ENCODE data around the gene CASS4. TPM values are rescaled to one million over a fixed set of nuclear protein-coding genes. Genes with fewer than 3 reads are reported as not detected.

The CASS4 gene
- total RNA-seq, 3 donors from 2014 or later (not counting 1 experiment from before 2014, with no cell fraction given): 9.3 to 13.8 (median 13.4) TPM

DNA sequence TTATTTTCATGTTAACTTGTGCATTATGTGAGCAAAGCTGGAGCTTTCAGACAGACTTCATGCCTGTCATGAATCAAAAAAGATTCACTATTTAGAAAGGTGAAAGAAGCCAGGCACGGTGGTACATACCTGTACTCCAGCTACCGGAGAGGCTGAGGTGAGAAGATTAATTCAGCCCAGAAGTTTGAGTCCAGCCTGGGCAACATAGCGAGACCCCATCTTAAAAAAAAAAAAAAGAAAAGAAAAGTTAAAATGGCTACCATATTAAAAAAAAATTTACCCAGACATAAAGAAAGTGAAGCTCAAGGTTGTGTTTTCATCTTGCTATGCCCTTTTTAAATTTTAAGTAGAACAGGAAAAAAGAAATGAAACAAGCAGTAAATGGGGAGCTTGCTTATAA is 889 bp downstream of the CASS4 start:
- peaks cover 48% of the 10 kb centered on the region for H3K4me1 ChIP-seq (ENCODE audit: control insufficient read depth, insufficient read depth, low read length)
- Mint-ChIP-seq H3K36me3 (no peaks in the 10 kb centered on the region), H3K4me1 (peaks cover 57 to 58% of the 10 kb centered on the region in 2 donors), H3K27ac (peak overlapping the region; percentile 93 to 95), H3K9me3 (no peaks in the 10 kb centered on the region), H3K27me3 (ENCODE audit: low read depth in 2 of 2) (no peaks in the 10 kb centered on the region), H3K4me3 (peak overlapping the region; percentile 89)
- no peak for TF ChIP-seq CTCF (IDR thresholded peaks at IDR 0.05)
- no peaks in the 10 kb centered on the region for H3K9me3 ChIP-seq (ENCODE audit: control insufficient read depth, insufficient read depth, low read length)
- WGBS (ENCODE audit: insufficient coverage): 82% methylated on average over 2 of the region's 3 CpGs
- no peak for DNase-seq
- peaks cover 1% of the 10 kb centered on the region for H3K36me3 ChIP-seq (ENCODE audit: control insufficient read depth, insufficient read depth, low read length)
- ATAC-seq: no peak
- intact Hi-C loops (cut with micrococcal nuclease): loop anchor here (1.0 to 5.0 kb wide), 3 partner anchors 9 to 49 kb away; partner anchors contain the start of genes AURKA and CSTF1
- peak overlapping the region; percentile 82 for H3K27ac ChIP-seq (ENCODE audit: low read length)
- H3K4me3 ChIP-seq (ENCODE audit: low read length): peak overlapping the region; percentile 37
- no peaks in the 10 kb centered on the region for H3K27me3 ChIP-seq (ENCODE audit: control insufficient read depth, insufficient read depth, low read length)

GRCh38 chr20:56414842-56415765 is 3.0 kb downstream of the CASS4 start:
- H3K27ac ChIP-seq (ENCODE audit: low read length): peak overlapping the region; percentile 54
- peak overlapping the region; percentile 67 for H3K4me3 Mint-ChIP-seq
- ATAC-seq (peak; percentile 63 to 75 (median 73)), DNase-seq (peak in 1 of 2 donors; percentile 67)
- no peaks in the 10 kb centered on the region for H3K9me3 Mint-ChIP-seq
- peak overlapping the region; percentile 93 to 95 for H3K27ac Mint-ChIP-seq
- no peaks in the 10 kb centered on the region for H3K27me3 ChIP-seq (ENCODE audit: control insufficient read depth, insufficient read depth, low read length)
- peaks cover 71% of the 10 kb centered on the region in 2 donors for H3K4me1 Mint-ChIP-seq
- WGBS (ENCODE audit: insufficient coverage): 72% methylated on average over 12 of the region's 12 CpGs
- no peaks in the 10 kb centered on the region for H3K9me3 ChIP-seq (ENCODE audit: control insufficient read depth, insufficient read depth, low read length)
- H3K36me3 Mint-ChIP-seq: no peaks in the 10 kb centered on the region
- H3K27me3 Mint-ChIP-seq (ENCODE audit: low read depth in 2 of 2): no peaks in the 10 kb centered on the region
- H3K4me3 ChIP-seq (ENCODE audit: low read length): no peak overlapping the region
- H3K36me3 ChIP-seq (ENCODE audit: control insufficient read depth, insufficient read depth, low read length): no peaks in the 10 kb centered on the region
- H3K4me1 ChIP-seq (ENCODE audit: control insufficient read depth, insufficient read depth, low read length): peaks cover 69% of the 10 kb centered on the region
- TF ChIP-seq CTCF (IDR thresholded peaks at IDR 0.05): no peak
- intact Hi-C loops (cut with micrococcal nuclease): loop anchor here (2.0 to 5.0 kb wide), 2 partner anchors 26 to 47 kb away; no protein-coding TSS in a partner anchor

GRCh38 chr20:56417402-56417801 is 5.3 kb downstream of the CASS4 start:
- Histone ChIP-seq H3K9me3 (ENCODE audit: control insufficient read depth, insufficient read depth, low read length) (no peaks in the 10 kb centered on the region), H3K27ac (ENCODE audit: low read length) (no peak overlapping the region), H3K4me1 (ENCODE audit: control insufficient read depth, insufficient read depth, low read length) (peaks cover 66% of the 10 kb centered on the region), H3K27me3 (ENCODE audit: control insufficient read depth, insufficient read depth, low read length) (no peaks in the 10 kb centered on the region), H3K36me3 (ENCODE audit: control insufficient read depth, insufficient read depth, low read length) (no peaks in the 10 kb centered on the region), H3K4me3 (ENCODE audit: low read length) (no peak overlapping the region)
- Mint-ChIP-seq H3K27me3 (ENCODE audit: low read depth in 2 of 2) (no peaks in the 10 kb centered on the region), H3K4me3 (no peak overlapping the region), H3K27ac (peak overlapping the region; percentile 76 to 79), H3K36me3 (no peaks in the 10 kb centered on the region), H3K9me3 (no peaks in the 10 kb centered on the region), H3K4me1 (peaks cover 74 to 78% of the 10 kb centered on the region in 2 donors)
- WGBS (ENCODE audit: insufficient coverage): 89% methylated on average over 7 of the region's 7 CpGs
- intact Hi-C loops (cut with micrococcal nuclease): no loop called here
- DNase-seq: no peak
- ATAC-seq: no peak
- no peak for TF ChIP-seq CTCF (IDR thresholded peaks at IDR 0.05)

Measured in natural killer cell (primary cell).